Measurements from ENCODE around the gene YY1. TPM values are rescaled to one million over a fixed set of nuclear protein-coding genes. Genes with fewer than 3 reads are reported as not detected.

Gene YY1
- 41.9 and 45.2 TPM in 2 replicates for total RNA-seq

DNA sequence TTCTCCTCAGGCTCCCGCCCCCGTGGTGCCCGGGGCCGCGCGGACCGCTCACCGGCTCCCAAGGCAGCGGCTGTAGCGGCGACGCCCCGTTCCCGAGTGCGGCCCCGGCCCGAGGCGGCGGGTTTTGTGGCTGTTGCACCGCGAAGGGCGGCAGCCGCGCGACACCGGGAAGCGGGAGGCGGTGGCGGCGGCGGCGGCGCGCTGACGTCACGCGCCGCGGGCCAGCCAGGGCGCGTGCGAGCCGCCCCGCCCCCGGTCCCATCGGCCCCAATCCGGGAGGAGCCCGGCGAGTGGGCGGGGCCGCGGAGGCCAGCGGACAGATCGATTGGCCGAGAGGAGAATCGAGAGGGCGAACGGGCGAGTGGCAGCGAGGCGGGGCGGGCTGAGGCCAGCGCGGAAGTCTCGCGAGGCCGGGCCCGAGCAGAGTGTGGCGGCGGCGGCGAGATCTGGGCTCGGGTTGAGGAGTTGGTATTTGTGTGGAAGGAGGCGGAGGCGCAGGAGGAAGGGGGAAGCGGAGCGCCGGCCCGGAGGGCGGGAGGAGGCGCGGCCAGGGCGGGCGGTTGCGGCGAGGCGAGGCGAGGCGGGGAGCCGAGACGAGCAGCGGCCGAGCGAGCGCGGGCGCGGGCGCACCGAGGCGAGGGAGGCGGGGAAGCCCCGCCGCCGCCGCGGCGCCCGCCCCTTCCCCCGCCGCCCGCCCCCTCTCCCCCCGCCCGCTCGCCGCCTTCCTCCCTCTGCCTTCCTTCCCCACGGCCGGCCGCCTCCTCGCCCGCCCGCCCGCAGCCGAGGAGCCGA, at the start of gene YY1:
Gene YY1, plus strand, starts transcription at position 726 of the 792 bp plus-strand sequence. CDS start 101 bp downstream, outside the sequence.
- TF ChIP-seq, protein P1, sequence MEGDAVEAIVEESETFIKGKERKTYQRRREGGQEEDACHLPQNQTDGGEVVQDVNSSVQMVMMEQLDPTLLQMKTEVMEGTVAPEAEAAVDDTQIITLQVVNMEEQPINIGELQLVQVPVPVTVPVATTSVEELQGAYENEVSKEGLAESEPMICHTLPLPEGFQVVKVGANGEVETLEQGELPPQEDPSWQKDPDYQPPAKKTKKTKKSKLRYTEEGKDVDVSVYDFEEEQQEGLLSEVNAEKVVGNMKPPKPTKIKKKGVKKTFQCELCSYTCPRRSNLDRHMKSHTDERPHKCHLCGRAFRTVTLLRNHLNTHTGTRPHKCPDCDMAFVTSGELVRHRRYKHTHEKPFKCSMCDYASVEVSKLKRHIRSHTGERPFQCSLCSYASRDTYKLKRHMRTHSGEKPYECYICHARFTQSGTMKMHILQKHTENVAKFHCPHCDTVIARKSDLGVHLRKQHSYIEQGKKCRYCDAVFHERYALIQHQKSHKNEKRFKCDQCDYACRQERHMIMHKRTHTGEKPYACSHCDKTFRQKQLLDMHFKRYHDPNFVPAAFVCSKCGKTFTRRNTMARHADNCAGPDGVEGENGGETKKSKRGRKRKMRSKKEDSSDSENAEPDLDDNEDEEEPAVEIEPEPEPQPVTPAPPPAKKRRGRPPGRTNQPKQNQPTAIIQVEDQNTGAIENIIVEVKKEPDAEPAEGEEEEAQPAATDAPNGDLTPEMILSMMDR (conservative IDR thresholded peaks at IDR 0.05; ENCODE audit: low read depth, low read length), result no peak
- no peak for DNase-seq (ENCODE audit: low read depth)
- H3K4me3 ChIP-seq (ENCODE audit: low read depth, low read length), result peak within 1 kb of the TSS; percentile 83

DNA sequence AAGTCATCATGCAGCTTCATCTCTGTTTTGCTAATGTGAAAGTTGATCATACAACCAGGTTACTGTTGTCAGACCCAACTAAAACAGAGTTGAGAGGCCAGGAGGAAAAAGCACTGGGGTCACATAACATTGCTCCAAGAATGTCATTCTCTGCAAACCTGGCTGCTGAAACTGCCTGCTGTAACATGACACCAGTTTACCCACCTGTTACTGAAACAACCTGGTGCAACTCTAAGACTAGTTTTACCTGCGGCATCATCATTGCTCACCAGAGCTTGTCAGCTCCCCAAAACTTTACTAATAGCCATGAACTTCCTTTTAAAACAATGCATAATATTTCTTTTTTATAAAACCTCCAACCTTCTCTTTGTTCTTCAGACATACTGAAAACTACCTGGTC, 48.8 kb upstream of the YY1 start:
- H3K4me3 ChIP-seq (ENCODE audit: low read depth, low read length), result no peak overlapping the region
- TF ChIP-seq, protein P1 (conservative IDR thresholded peaks at IDR 0.05; ENCODE audit: low read depth, low read length), result no peak
- no peak for DNase-seq (ENCODE audit: low read depth)

DNA sequence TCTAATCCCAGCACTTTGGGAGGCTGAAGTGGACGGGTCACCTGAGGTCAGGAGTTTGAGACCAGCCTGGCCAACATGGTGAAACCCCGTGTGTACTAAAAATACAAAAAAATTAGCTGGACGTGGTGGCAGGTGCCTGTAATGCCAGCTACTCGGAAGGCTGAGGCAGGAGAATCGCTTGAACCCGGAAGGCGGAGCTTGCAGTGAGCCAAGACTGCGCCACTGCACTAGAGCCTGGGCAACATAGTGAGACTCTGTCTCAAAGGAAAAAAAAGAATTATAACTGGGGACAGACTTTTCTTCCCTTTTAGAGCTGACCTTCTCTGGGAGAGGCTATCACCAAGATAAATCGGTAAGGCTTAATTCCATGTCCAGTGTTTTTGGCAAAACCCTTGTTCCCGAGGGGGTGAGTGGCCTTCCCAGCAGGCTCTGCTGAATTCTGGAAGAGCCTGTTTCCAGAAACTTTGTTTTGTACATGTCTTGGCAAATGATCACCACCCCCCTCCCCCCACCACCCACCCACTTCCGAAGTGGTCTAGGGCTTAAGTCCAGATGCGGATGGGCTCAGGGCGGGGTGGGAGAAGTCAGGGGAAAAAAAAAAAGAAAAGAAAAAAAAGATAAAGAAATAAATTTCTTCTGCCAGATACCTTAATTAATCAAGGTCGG, 47.2 kb upstream of the YY1 start:
- TF ChIP-seq, protein P1 (conservative IDR thresholded peaks at IDR 0.05; ENCODE audit: low read depth, low read length), result no peak
- no peak overlapping the region for H3K4me3 ChIP-seq (ENCODE audit: low read depth, low read length)
- DNase-seq (ENCODE audit: low read depth), result no peak

DNA sequence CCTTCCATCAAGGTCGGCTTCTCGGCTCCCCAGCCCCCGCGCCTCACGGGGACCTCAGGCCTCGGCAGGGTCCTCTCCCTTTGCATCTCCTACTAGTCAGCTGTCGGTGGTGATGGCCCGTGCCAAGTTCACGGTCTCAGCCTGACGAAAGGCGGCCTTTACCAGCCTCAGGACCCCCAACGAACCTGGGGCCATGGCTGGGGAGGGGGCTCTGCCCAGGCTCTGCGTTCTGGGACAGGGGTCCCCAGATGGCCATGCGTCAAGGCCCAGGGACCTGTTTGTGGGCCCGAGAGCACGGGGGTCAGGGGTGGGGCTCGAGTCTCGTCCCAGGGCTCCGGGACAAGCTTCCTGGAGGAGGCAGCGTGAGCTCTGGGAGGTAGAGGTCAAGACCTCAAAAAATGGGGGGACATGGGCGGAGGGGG, 46.7 kb upstream of the YY1 start:
- peak overlapping the region; percentile 56 for H3K4me3 ChIP-seq (ENCODE audit: low read depth, low read length)
- TF ChIP-seq, protein P1 (conservative IDR thresholded peaks at IDR 0.05; ENCODE audit: low read depth, low read length), result no peak
- no peak for DNase-seq (ENCODE audit: low read depth)

DNA sequence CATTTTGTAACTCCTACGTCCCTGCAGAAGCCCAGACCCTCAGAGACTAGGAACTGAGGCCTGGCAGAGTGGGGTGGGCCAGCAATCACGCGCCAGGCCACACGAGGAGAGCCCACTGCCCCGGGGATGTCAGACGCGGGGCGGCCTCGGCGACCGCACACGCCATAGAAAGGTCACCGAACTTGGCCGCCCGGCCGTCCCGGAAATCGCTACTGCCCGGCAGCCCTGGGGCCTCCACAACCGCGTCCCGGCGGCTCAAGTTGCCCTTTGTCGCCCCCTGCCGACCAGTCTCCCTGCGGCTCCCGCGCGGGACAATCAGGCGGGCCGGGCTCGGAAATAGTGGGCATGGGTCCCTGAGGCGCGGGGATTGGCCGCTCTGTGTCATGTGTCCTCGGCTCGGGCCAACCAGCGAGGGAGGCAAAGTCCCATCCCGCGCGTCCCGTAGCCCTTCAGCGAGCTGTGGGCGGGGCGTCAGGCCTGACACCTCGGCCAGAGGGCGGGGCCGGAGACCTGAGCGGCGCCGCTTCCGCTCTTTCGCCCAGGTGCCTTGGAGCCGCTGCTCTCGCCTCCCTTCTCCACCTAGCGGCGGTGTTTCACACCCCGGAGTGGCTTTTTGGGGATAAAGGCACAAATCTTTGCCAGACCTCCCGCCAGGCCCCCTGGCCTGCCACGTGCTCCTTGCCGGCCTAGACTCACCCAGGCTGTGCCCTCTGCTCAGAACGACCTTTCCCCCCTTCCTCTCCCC, 46.1 kb upstream of the YY1 start:
- peak overlapping the region; percentile 56 for H3K4me3 ChIP-seq (ENCODE audit: low read depth, low read length)
- TF ChIP-seq, protein P1 (conservative IDR thresholded peaks at IDR 0.05; ENCODE audit: low read depth, low read length), result peak; percentile 66
- DNase-seq (ENCODE audit: low read depth), result peak; percentile 56

DNA sequence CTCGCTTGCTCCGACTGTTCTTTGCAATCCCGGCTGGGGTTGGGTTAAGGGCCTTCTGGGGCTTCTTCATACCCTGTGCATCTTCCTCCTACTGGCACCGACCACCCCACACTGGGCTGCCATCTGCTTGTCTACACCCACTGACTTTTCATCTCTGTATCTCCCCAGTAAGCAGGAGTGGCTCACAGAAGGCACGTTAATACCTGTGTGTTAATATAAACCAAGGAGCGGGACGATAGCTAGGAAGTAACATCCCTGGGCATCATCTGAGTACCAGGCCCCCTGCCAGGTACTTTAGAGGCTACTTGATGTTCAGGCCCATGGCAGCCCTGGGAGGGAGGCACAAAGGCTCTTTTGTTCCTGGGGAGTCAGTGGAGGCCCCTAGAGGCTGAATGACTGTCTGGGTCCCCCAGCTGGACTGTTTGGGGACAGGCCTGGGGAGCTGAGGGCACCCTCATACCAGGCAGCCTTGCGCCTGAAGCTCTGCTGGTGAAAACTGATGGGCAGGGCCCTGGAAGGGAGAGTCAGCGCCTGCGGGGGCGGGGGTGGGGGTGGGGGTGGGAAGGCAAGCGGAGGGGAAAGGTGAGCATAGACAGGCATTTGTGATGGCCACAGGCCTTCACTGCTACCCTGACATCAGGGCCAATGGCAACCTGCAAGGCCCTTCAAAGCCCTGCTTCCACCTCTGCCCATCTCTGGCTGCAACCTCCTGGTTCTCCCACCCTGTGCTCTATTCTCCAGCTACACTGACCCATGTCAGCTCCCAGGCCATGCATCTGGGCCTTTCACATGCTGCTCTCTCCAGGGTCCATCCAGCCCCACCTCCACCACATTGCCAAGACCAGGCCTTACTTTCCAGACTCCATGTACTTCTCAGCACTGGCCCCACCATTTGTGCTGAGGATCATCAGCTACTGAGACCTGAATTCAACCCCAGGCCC, 45.3 kb upstream of the YY1 start:
- TF ChIP-seq, protein P1 (conservative IDR thresholded peaks at IDR 0.05; ENCODE audit: low read depth, low read length), result no peak
- DNase-seq (ENCODE audit: low read depth), result no peak
- peak overlapping the region; percentile 51 for H3K4me3 ChIP-seq (ENCODE audit: low read depth, low read length)

Data from epithelial cell of proximal tubule (primary cell).